ENCODE measurements around the gene MAP3K5.

MAP3K5 gene

DNA sequence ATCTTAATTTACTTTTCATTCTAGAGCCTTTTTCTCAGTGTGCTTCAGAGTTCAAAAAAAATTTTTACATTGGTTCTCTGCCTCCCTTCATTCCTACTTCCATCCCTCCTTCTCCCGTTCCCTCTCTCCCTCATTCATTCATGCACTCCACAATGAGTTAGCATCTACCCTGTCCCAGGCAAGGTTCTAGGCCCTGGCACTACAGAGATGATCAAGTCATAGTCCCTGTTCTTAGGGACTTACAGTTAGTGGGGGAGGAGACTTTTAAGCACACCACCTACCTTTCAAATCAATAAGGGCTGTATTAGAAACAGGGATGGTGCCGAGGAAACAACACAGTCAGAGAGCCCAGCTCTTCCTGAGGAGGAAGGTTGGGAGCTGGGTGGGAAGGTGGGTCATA lies 40.3 kb downstream of the MAP3K5 start:
- in situ Hi-C loops (cut with MboI; ENCODE audit: low sequenced_read_pairs) = no loop called here

- in situ Hi-C loops (cut with MboI; ENCODE audit: low sequenced_read_pairs) = no loop called here
Measured at GRCh38 chr6:136751522-136751956, 40.7 kb downstream of the MAP3K5 start.

DNA sequence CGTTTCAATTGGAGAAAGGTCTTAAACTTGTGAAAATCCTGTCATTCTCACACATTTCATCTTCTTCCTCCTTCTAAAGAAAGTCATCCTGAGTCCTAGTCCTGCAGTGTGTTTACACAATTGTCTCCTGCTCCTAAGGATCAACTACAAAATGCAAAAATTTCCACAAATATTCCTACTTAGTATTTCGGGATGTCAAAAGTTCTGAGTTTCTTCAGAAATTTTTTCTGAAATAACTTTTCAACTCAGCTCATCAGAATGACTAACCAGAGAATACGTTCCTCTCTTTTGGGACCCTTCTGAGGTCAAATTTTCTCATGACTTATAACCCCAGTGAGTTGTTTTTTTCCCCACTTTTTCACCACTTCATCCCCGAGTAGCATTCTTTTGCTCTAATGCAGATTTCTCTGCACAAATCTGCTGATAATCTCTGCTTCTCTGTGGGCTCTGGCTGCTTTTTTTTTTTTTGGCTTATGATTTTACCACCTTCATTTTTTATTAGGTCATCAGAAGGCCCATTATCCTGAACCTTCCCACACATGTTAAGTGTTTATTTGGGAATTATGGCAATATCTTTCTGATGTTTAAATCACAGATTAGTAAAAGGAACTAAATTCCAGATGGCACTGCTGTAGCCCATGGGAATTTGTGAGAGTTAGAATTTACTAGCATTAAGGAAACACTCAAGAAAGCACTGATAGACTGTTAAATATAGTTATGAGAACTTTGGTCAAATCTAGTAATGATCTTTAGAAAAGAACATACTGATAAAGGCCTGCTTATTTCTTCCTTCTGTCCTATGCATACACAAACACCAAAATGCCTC lies 41.4 kb downstream of the MAP3K5 start:
- in situ Hi-C loops (cut with MboI; ENCODE audit: low sequenced_read_pairs) = no loop called here

DNA sequence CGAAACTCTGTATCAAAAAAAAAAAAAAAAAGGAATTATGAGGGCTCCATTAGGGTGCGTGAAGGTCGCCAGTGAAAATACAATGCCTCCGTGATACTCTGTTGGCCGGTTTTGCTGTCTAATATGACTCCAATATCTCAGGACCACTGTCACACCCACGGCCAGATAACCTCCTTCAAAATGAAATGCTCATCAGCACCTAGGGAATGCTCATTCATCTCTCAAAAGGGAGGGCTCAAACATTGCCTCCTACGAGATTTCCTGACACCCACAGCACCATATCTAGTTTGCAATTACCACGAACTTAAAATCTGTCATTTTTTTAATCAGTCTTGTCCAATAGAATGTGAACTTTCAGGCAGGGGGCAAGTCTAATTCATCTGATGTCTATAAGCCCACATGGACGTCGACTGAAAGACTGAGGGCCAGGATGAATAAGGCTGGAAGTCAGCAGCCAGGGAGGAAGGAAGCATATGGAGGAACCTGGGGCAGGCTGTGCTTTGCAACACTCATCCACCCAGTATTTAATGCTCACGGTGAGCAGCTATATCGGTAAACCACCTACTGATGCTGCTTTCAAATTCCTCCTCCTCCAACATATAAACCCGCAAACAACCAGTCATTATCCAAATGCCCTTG lies 42.8 kb downstream of the MAP3K5 start:
- in situ Hi-C loops (cut with MboI; ENCODE audit: low sequenced_read_pairs) = no loop called here

GRCh38 chr6:136747507-136747906 lies 44.8 kb downstream of the MAP3K5 start:
- in situ Hi-C loops (cut with MboI; ENCODE audit: low sequenced_read_pairs) = no loop called here

GRCh38 chr6:136745300-136745699 lies 47.0 kb downstream of the MAP3K5 start:
- in situ Hi-C loops (cut with MboI; ENCODE audit: low sequenced_read_pairs) = no loop called here

- in situ Hi-C loops (cut with MboI; ENCODE audit: low sequenced_read_pairs) = no loop called here
Measured at GRCh38 chr6:136744889-136745288, 47.4 kb downstream of the MAP3K5 start.

DNA sequence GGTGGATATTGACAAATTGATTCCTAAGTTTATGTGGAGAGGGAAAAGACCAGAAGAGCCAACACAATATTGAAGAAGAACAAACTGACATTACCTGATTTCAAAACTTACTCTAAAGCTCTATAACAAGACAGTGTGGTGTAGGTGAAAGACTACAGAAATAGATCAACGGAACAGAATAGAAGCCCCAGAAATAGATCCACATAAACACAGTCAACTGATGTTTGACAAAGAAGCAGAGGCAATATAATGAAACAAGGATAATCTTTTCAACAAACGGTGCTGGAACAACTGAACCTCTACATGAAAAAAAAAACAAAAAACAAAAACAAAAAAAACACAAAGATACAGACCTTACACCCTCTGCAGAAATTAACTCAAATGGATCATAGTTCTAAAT lies 50.2 kb downstream of the MAP3K5 start:
- in situ Hi-C loops (cut with MboI; ENCODE audit: low sequenced_read_pairs) = no loop called here

- in situ Hi-C loops (cut with MboI; ENCODE audit: low sequenced_read_pairs) = no loop called here
Measured at GRCh38 chr6:136740050-136740974, 52.0 kb downstream of the MAP3K5 start.

DNA sequence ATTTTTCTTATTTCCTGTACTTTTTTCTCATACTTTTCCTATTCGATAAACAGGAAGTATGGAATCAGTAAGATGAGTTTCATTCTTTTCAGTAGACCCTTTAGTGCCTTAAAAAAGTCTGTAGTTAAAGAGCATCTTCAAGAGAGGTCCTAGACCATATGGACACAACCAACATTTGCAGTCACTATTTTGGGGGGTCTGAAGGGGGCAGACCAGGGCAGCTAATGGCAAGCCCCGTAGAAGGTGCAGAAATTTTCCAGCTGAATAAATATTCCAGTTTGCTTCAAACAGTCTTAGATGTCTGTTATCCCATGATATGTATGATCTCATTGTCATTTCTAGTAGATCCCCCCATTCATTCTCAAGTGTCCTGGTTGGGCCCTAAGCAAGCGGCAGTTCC lies 52.8 kb downstream of the MAP3K5 start:
- in situ Hi-C loops (cut with MboI; ENCODE audit: low sequenced_read_pairs) = no loop called here

DNA sequence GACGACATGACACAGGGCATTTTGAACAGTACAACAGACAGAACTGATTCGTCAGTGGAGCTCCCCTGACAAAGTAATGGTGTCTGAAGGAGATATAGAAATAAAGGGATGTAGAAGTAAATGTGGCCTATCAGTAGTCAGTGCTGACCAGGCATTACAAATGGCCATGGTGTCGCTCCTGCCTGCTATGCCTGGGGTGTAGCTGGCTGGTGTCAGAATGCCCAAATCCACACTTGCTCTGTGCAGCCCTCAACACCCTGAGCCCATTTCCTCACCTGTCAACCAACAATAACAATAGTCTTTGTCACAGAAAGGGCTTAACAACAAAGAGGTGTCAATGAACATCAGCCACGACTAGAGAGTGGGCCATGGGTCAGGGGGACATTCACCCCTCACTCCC lies 53.2 kb downstream of the MAP3K5 start:
- in situ Hi-C loops (cut with MboI; ENCODE audit: low sequenced_read_pairs) = no loop called here

DNA sequence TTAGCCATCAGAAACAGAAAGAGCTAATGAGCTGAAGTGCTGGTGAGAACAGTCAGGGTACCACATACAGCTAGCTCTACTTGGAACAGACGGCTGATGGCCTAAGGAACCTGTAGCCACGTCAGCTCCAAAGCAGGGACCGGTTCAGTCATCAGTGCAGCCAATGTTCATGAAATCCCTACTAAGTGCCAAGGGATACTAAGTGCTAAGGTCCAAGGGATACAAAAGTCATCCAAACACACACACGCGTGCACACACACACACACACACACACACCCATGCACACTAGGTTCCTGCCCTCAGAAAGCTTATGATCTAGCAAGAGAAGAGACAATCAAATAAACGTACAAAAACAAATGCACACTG lies 53.6 kb downstream of the MAP3K5 start:
- in situ Hi-C loops (cut with MboI; ENCODE audit: low sequenced_read_pairs) = no loop called here

- in situ Hi-C loops (cut with MboI; ENCODE audit: low sequenced_read_pairs) = no loop called here
Measured at GRCh38 chr6:136737871-136738691, 54.2 kb downstream of the MAP3K5 start.

DNA sequence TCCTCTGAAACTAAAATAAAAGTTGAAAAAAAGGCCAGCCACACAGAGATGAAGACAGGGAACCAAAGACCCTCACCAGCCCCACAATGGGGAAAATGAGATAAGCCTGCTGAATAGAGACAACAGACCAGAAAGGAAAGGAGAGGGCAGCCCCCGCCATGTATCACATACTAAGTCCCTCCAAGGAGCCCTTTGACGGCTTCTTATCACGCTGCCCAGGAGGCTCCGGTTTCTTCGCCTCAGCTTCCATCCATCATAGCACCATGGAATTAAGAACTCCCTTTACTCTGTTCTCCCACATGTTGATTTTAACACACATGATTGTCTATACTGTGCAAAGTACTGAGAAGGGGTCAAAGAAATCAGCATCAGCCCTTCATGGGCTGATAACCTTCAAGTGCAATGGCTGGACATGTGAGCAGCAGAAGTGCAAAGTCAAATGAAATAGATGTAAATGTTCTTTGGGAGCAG lies 54.9 kb downstream of the MAP3K5 start:
- in situ Hi-C loops (cut with MboI; ENCODE audit: low sequenced_read_pairs) = no loop called here

- in situ Hi-C loops (cut with MboI; ENCODE audit: low sequenced_read_pairs) = no loop called here
Measured at GRCh38 chr6:136736281-136736960, 55.9 kb downstream of the MAP3K5 start.

- in situ Hi-C loops (cut with MboI; ENCODE audit: low sequenced_read_pairs) = no loop called here
Measured at GRCh38 chr6:136734977-136735376, 57.3 kb downstream of the MAP3K5 start.

- in situ Hi-C loops (cut with MboI; ENCODE audit: low sequenced_read_pairs) = no loop called here
Measured at GRCh38 chr6:136732889-136733288, 59.4 kb downstream of the MAP3K5 start.

DNA sequence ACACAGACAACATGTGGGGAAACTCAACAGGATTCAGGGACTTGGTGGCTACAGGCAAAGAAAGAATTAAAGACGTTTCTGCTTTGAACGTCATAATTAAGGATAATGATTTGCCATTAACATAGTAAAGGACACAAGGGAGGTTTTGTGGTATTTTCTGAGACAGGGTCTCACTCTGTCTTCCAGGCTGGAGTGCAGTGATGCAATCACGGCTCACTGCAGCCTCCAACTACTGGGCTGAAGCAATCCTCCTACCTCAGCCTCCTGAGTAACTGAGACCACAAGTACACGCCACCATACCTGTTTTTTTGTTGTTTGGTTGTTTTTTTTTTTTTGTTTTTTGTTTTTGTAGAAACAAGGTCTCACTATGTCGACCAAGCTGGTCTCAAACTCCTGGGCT lies 62.4 kb downstream of the MAP3K5 start:
- in situ Hi-C loops (cut with MboI; ENCODE audit: low sequenced_read_pairs) = no loop called here

DNA sequence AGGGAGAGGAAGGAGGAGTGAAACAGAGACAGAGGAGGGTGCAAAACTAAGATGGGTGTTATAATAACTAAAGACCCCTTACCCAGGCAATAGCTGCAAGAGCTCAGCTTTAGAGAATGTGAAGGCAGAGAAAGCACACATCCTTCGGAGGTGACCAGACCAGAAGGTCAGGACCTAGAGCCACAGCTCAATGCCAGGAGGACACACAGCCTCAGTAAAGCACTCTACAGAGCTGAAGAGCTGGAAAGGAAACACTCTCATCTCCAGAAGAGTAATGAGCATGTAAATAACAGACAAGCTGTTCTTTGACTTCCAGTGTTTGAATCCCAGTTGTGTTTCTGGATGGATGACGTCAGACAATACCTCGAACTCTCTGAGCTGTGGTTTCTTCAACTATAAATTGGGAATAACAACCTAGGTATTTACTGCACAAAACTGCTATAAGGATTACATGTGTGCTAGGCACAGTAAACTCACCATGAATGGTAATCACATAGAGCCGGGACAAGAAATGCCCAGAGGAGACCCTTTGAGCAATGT lies 63.2 kb downstream of the MAP3K5 start:
- in situ Hi-C loops (cut with MboI; ENCODE audit: low sequenced_read_pairs) = no loop called here
